HepG2 (cell line): ENCODE results near the gene HOXC10. TPM values are rescaled to one million over a fixed set of nuclear protein-coding genes. Genes with fewer than 3 reads are reported as not detected.
A peak's percentile ranks its signal among the peaks of the same experiment; 100 is the strongest.

ENCODE experiments used
- ATAC-seq: fragments of 200-7000 bp; cut with Tn5 transposase; 3 replicates; pipeline ENCODE4 v1.9.1; 2020; ENCODE audit warnings: mild to moderate bottlenecking, moderate library complexity
- BruUV-seq: library from RNA; stranded (reverse); fragments of 400-500 nt; replicated peaks from 2 replicates; lab custom pipeline; 2021; lab: Mats Ljungman, UMichigan
- CTCF ChIA-PET: fragments of 300-600 bp; formaldehyde crosslinking; extraction: SDS; loops from one replicate; lab custom pipeline; 2021; ENCODE audit warnings: low total read pairs, inconsistent platforms, low intra/inter-chr PET ratio; lab: Yijun Ruan, JAX
- POLR2A ChIA-PET: fragments of 350-600 bp; sonication (Branson Sonifier 250); formaldehyde crosslinking; loops from one replicate; lab custom pipeline; 2020; ENCODE audit warnings: antibody characterized with exemption, inconsistent platforms; lab: Yijun Ruan, JAX
- DNase-seq: peaks from one replicate; pipeline ENCODE4 v3.0.0-alpha.2; 2015; ENCODE audit warnings: low spot score
- FAIRE-seq: peaks from 3 replicates; lab custom pipeline; 2011; peaks lifted over from hg19 to GRCh38; lab: Jason Lieb, UNC
- H2AFZ ChIP-seq: one replicate; pipeline ENCODE4 v1.6.1; 2011; ENCODE audit warnings: low read length, inconsistent platforms
- H3K27ac ChIP-seq: fragments of 300-600 bp; 3 replicates; pipeline ENCODE4 v1.8.0; 2011; ENCODE audit warnings: mixed run types, mild to moderate bottlenecking, mixed read lengths, low read length, inconsistent platforms; ENCODE audit not compliant: insufficient read depth; ENCODE audit errors: extremely low read length
- H3K27me3 ChIP-seq, 2 experiments: fragments of 200-600 bp in 1 of 2; 2 replicates in 1 of 2; 3 replicates in 1 of 2; pipeline versions ENCODE4 v1.6.0 to v1.8.0; 2011; ENCODE audit warnings: low read length in 2 of 2, mild to moderate bottlenecking in 2 of 2, moderate library complexity in 2 of 2, inconsistent platforms in 1 of 2; ENCODE audit not compliant: insufficient read depth in 2 of 2, control insufficient read depth in 1 of 2
- H3K36me3 ChIP-seq, 2 experiments: fragments of 200-600 bp in 1 of 2; replicated peaks in 1 of 2; 2 replicates in 1 of 2; 3 replicates in 1 of 2; pipeline versions ENCODE4 v1.5.1 to v1.8.0; 2011; ENCODE audit warnings: low read length in 2 of 2, inconsistent platforms in 1 of 2; ENCODE audit not compliant: insufficient read depth in 2 of 2, control insufficient read depth in 1 of 2
- H3K4me1 ChIP-seq: 2 replicates; pipeline ENCODE4 v1.5.1; 2012; ENCODE audit warnings: low read length, inconsistent platforms; ENCODE audit not compliant: insufficient read depth
- H3K4me2 ChIP-seq: 2 replicates; pipeline ENCODE4 v1.6.0; 2011; ENCODE audit warnings: low read depth, low read length, inconsistent platforms
- H3K4me3 ChIP-seq, 3 experiments: fragments of 200-600 bp in 1 of 3; sonication (generic), shearing (Covaris generic) in 1 of 3; replicated peaks in 1 of 3; 2 replicates each; pipeline ENCODE4 v1.5.1; 2011 to 2016; ENCODE audit warnings: low read length in 3 of 3, inconsistent platforms in 2 of 3, low read depth in 2 of 3, mild to moderate bottlenecking in 2 of 3, control low read depth in 1 of 3, mixed read lengths in 1 of 3; ENCODE audit not compliant: insufficient read depth in 1 of 3
- H3K79me2 ChIP-seq: one replicate; pipeline ENCODE4 v1.6.1; 2011; ENCODE audit warnings: low read length, inconsistent platforms; ENCODE audit not compliant: insufficient read depth
- H3K9ac ChIP-seq: 2 replicates; pipeline ENCODE4 v1.6.0; 2011; ENCODE audit warnings: mild to moderate bottlenecking, low read depth, low read length, inconsistent platforms; ENCODE audit not compliant: insufficient read depth
- H3K9me3 ChIP-seq: 2 replicates; pipeline ENCODE4 v1.5.1; 2012; ENCODE audit warnings: mild to moderate bottlenecking, low read length
- H4K20me1 ChIP-seq: 2 replicates; pipeline ENCODE4 v1.6.0; 2011; ENCODE audit warnings: inconsistent platforms, mild to moderate bottlenecking, low read length, moderate library complexity; ENCODE audit not compliant: insufficient read depth
- CBX2 ChIP-seq, 2 experiments: fragments of 200-600 bp in 1 of 2; sonication (generic); formaldehyde crosslinking in 1 of 2; IDR thresholded peaks; 2 replicates each; pipeline versions ENCODE4 v1.7.0 to v1.8.1; 2018 to 2022; ENCODE audit warnings: low read depth in 2 of 2, low read length in 1 of 2, mild to moderate bottlenecking in 1 of 2, missing genetic modification reagents in 1 of 2
- HOXA9 ChIP-seq: sonication (generic); formaldehyde crosslinking; IDR thresholded peaks from 2 replicates; pipeline ENCODE4 v1.8.1; 2022; ENCODE audit warnings: missing genetic modification reagents, mild to moderate bottlenecking, moderate library complexity, borderline replicate concordance
- REXO4 ChIP-seq: sonication (generic); formaldehyde crosslinking; IDR thresholded peaks from 2 replicates; pipeline ENCODE4 v1.8.0; 2022; ENCODE audit warnings: missing genetic modification reagents, mild to moderate bottlenecking, borderline replicate concordance
- SAFB2 ChIP-seq: sonication (generic); formaldehyde crosslinking; IDR thresholded peaks from 2 replicates; pipeline ENCODE4 v1.5.1; 2020; ENCODE audit warnings: missing genetic modification reagents, low read depth, mild to moderate bottlenecking, borderline replicate concordance
- THAP9 ChIP-seq: sonication (generic); formaldehyde crosslinking; IDR thresholded peaks from 2 replicates; pipeline ENCODE4; 2020; ENCODE audit warnings: missing genetic modification reagents, mild to moderate bottlenecking, borderline replicate concordance
- ZFP1 ChIP-seq: IDR thresholded peaks from 2 replicates; pipeline ENCODE4 v1.6.1; 2016
- ZNF34 ChIP-seq: sonication (generic); formaldehyde crosslinking; IDR thresholded peaks from 2 replicates; pipeline ENCODE4 v1.4.0; 2020; ENCODE audit warnings: mild to moderate bottlenecking, missing genetic modification reagents, borderline replicate concordance
- WGBS: methylation state at CpG from one replicate; pipeline ENCODE4 v1.1.6; 2017; ENCODE audit warnings: low lambda C conversion rate; 5-methylcytosine and 5-hydroxymethylcytosine counted together
- in situ Hi-C: cut with HindIII; loops from 2 replicates; pipeline ENCODE4 v1.10.0; 2017; ENCODE audit warnings: low pct_unique_long_range_greater_than_20kb; ENCODE audit not compliant: extremely low pct_ligation_motif_present
- intact Hi-C: fragments of 100-400 bp; cut with micrococcal nuclease; formaldehyde crosslinking; loops from one replicate; pipeline ENCODE4 v1.10.0; 2022; ENCODE audit not compliant: unreplicated experiment
- polyA plus RNA-seq, 8 experiments: library from polyadenylated mRNA; depleted of rRNA in 3 of 8; stranded (reverse) in 7 of 8; unstranded in 1 of 8; fragments of >200 nt; fragmentation: Illumina TruSeq in 4 of 8; extraction: Trizol in 4 of 8; gene quantifications; 2 replicates each; pipeline versions ENCODE4 v1.2.1 to v1.2.3, GENCODE V29; 2011 to 2016; ENCODE audit warnings: low read depth in 4 of 8, missing spikeins in 1 of 8, mixed read lengths in 1 of 8; ENCODE audit not compliant: insufficient read depth in 1 of 8
- total RNA-seq, 5 experiments: library from RNA; depleted of rRNA; stranded (reverse); fragments of >200 nt; fragmentation: Illumina TruSeq; extraction: Trizol; gene quantifications; 2 replicates each; pipeline ENCODE4 v1.2.3, GENCODE V29; 2016; ENCODE audit warnings: low read depth in 1 of 5

The HOXC10 gene
- total and polyA plus RNA-seq, 2 of the 13 experiments (the other 11 are each of a cell fraction or from before 2014, with no cell fraction given): not detected

DNA sequence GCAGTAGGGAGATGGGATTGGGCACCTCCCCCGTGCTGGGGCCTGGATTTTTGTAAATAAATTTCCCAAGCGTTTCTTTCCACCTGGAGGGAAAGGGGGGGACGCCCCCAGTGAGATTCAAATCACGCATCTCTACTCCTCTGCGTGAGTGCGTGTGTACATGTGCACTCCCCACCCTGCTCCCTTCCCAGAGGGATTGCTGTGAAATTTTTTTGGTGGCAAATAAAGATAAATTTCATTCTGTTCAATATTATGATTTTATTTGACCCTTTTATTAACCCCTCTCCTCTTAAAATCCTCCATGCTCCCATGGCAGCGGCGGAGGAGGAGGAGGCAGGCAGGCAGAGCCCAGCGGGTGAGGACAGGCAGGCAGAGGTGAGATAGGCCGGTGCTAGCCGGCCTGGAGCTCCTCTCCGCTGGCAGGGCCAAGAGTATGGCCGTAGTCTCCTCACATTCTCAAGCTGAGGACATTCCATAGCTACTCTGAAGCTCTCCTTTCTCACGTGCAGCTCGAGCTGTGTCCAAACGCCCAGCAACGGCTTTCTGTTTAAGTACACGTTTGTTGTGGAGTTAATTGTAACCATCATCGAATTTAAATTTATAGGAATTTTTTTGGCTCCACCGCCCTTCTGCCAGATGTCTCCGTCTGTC is 8.6 kb upstream of the HOXC10 start:
- Histone ChIP-seq H3K4me1 (peaks cover 44% of the 10 kb centered on the region), H2AFZ (no peak overlapping the region), H3K4me3 (no peak overlapping the region), H3K4me2 (no peak overlapping the region), H4K20me1 (no peaks in the 10 kb centered on the region), H3K9ac (no peak overlapping the region), H3K27me3 (peaks cover 6 to 89% of the 10 kb centered on the region in 2 experiments; a peak in 4 of 5 replicates), H3K36me3 (no peaks in the 10 kb centered on the region), H3K27ac (no peak overlapping the region), H3K9me3 (no peaks in the 10 kb centered on the region), H3K79me2 (no peaks in the 10 kb centered on the region)
- ChIA-PET CTCF (no interaction called here), POLR2A (no interaction called here)
- 52% methylated on average over 21 of the region's 21 CpGs for WGBS
- no peak for FAIRE-seq
- DNase-seq: no peak
- ATAC-seq: no peak
- no peak for TF ChIP-seq THAP9 (CRISPR knock-in tag)
- no peak for TF ChIP-seq HOXA9 (CRISPR knock-in tag)
- intact Hi-C loops (no loop called here), in situ Hi-C loops (no loop called here)
- BruUV-seq: no TSS peak

GRCh38 chr12:53976823-53977595 is 7.9 kb upstream of the HOXC10 start:
- no peak overlapping the region for H3K4me2 ChIP-seq
- ATAC-seq: no peak
- no peak overlapping the region for H2AFZ ChIP-seq
- no peaks in the 10 kb centered on the region for H3K36me3 ChIP-seq
- peaks cover 44% of the 10 kb centered on the region for H3K4me1 ChIP-seq
- no peak overlapping the region for H3K27ac ChIP-seq
- 52% methylated on average over 9 of the region's 9 CpGs for WGBS
- no peak for FAIRE-seq
- DNase-seq: no peak
- no peaks in the 10 kb centered on the region for H3K9me3 ChIP-seq
- no peak overlapping the region for H3K4me3 ChIP-seq
- H4K20me1 ChIP-seq: no peaks in the 10 kb centered on the region
- no peak for TF ChIP-seq SAFB2 (CRISPR knock-in tag)
- no peak for TF ChIP-seq REXO4 (CRISPR knock-in tag)
- TF ChIP-seq ZNF34 (CRISPR knock-in tag): no peak
- TF ChIP-seq ZFP1: no peak
- 0 out of 2 replicates have a peak, but pooled peaks have one; percentile 22 for TF ChIP-seq CBX2 (IDR thresholded peaks at IDR 0.05; ENCODE audit: low read depth, low read length)
- TF ChIP-seq CBX2 (CRISPR knock-in tag; IDR thresholded peaks at IDR 0.05; ENCODE audit: low read depth): no peak
- H3K79me2 ChIP-seq: no peaks in the 10 kb centered on the region
- no peak overlapping the region for H3K9ac ChIP-seq
- peaks cover 6 to 89% of the 10 kb centered on the region in 2 experiments for H3K27me3 ChIP-seq
- BruUV-seq: no TSS peak
- in situ Hi-C loops: no loop called here
- ChIA-PET CTCF (no interaction called here), POLR2A (no interaction called here)
- intact Hi-C loops: no loop called here
